A549 (cell line): ENCODE data around the gene FAM174C. TPM values are rescaled to one million over a fixed set of nuclear protein-coding genes. Genes with fewer than 3 reads are reported as not detected.
A peak's percentile ranks its signal among the peaks of the same experiment; 100 is the strongest.

ENCODE experiments used
- ATAC-seq, 2 experiments: fragments of 200-7000 bp in 1 of 2; fragments of >200 bp in 1 of 2; cut with Nextera tagmentation in 1 of 2; cut with Tn5 transposase in 1 of 2; 3 replicates each; pipeline versions ENCODE4 v1.8.0 to v1.9.1; 2018 to 2020; ENCODE audit warnings: mild to moderate bottlenecking in 1 of 2, moderate library complexity in 1 of 2
- CTCF ChIA-PET: fragments of 300-600 bp; sonication (Branson Sonifier 250); formaldehyde crosslinking; extraction: SDS; loops from one replicate; lab custom pipeline; 2021; ENCODE audit warnings: antibody characterized with exemption, inconsistent platforms; lab: Yijun Ruan, JAX
- POLR2A ChIA-PET: fragments of 350-600 bp; formaldehyde crosslinking; extraction: SDS; loops from one replicate; lab custom pipeline; 2021; ENCODE audit warnings: antibody characterized with exemption, inconsistent platforms; lab: Yijun Ruan, JAX
- DNase-seq, 2 experiments: peaks; one replicate each; pipeline versions ENCODE4 v3.0.0 to v3.0.0-alpha.2; 2011 to 2016; ENCODE audit warnings: low read depth in 1 of 2, low spot score in 1 of 2
- FAIRE-seq: peaks from 2 replicates; lab custom pipeline; 2011; peaks lifted over from hg19 to GRCh38; lab: Jason Lieb, UNC
- H3K27ac ChIP-seq, 2 experiments: fragments of >200 bp; sonication (Bioruptor Twin); formaldehyde crosslinking; 3 replicates each; pipeline ENCODE4 v1.5.1; 2016 to 2017
- H3K4me1 ChIP-seq: fragments of >200 bp; sonication (Bioruptor Twin); formaldehyde crosslinking; 3 replicates; pipeline ENCODE4 v1.6.1; 2016
- H3K4me2 ChIP-seq: fragments of >200 bp; sonication (Bioruptor Twin); formaldehyde crosslinking; 3 replicates; pipeline ENCODE4 v1.6.1; 2016
- H3K4me3 ChIP-seq: fragments of >200 bp; sonication (Bioruptor Twin); formaldehyde crosslinking; 3 replicates; pipeline ENCODE4 v1.5.1; 2016
- H3K9me3 ChIP-seq: fragments of >200 bp; sonication (Bioruptor Twin); formaldehyde crosslinking; 3 replicates; pipeline ENCODE4 v1.6.1; 2016
- BHLHE40 ChIP-seq: IDR thresholded peaks from 2 replicates; pipeline ENCODE4 v1.6.1; 2012; ENCODE audit warnings: low read depth, low read length, inconsistent platforms
- CTCF ChIP-seq: fragments of >200 bp; sonication (Bioruptor Twin); formaldehyde crosslinking; IDR thresholded peaks from 3 replicates; pipeline ENCODE4 v1.5.1; 2016
- EHF ChIP-seq: fragments of 250-450 bp; sonication (Bioruptor Pico); IDR thresholded peaks from 2 replicates; pipeline ENCODE4 v1.5.0; 2020; ENCODE audit warnings: mild to moderate bottlenecking
- ELK1 ChIP-seq: fragments of 150-350 bp; IDR thresholded peaks from 2 replicates; pipeline ENCODE4 v1.6.1; 2014; ENCODE audit warnings: low read depth, mild to moderate bottlenecking, low read length
- ESRRA ChIP-seq: fragments of 150-350 bp; IDR thresholded peaks from 2 replicates; pipeline ENCODE4 v1.6.1; 2014; ENCODE audit warnings: mild to moderate bottlenecking, low read length, borderline replicate concordance
- HEYL ChIP-seq: fragments of 250-450 bp; sonication (Bioruptor Pico); IDR thresholded peaks from 2 replicates; pipeline ENCODE4 v1.8.0; 2021; ENCODE audit warnings: mild to moderate bottlenecking, moderate library complexity
- HOXB5 ChIP-seq: fragments of 250-450 bp; sonication (Bioruptor Pico); IDR thresholded peaks from 2 replicates; pipeline ENCODE4 v1.5.0; 2020; ENCODE audit warnings: mild to moderate bottlenecking, moderate library complexity
- JUNB ChIP-seq: fragments of >200 bp; sonication (Bioruptor Twin); formaldehyde crosslinking; IDR thresholded peaks from 2 replicates; pipeline ENCODE4 v1.6.1; 2016
- KDM1A ChIP-seq: fragments of 200-600 bp; sonication (generic); IDR thresholded peaks from 2 replicates; pipeline ENCODE4 v1.6.1; 2016; ENCODE audit warnings: low read depth, mild to moderate bottlenecking
- KDM5A ChIP-seq: fragments of 200-600 bp; sonication (generic); IDR thresholded peaks from 2 replicates; pipeline ENCODE4 v1.6.1; 2016; ENCODE audit warnings: antibody characterized with exemption, mild to moderate bottlenecking
- MAZ ChIP-seq: fragments of 150-350 bp; IDR thresholded peaks from 2 replicates; pipeline ENCODE4 v1.6.1; 2014; ENCODE audit warnings: antibody characterized with exemption, low read depth, low read length, borderline replicate concordance
- NPAS2 ChIP-seq: fragments of 250-450 bp; sonication (Bioruptor Pico); IDR thresholded peaks from 2 replicates; pipeline ENCODE4 v1.8.0; 2022; ENCODE audit warnings: mild to moderate bottlenecking, moderate library complexity, borderline replicate concordance
- POLR2AphosphoS2 ChIP-seq: conservative IDR thresholded peaks from 2 replicates; pipeline ENCODE4 v1.6.1; 2012; ENCODE audit warnings: low read length, improper control_type of control experiment, inconsistent platforms
- RAD21 ChIP-seq, 2 experiments: fragments of >200 bp in 1 of 2; sonication (Bioruptor Twin) in 1 of 2; formaldehyde crosslinking in 1 of 2; IDR thresholded peaks in 1 of 2; conservative IDR thresholded peaks in 1 of 2; 2 replicates in 1 of 2; 3 replicates in 1 of 2; pipeline ENCODE4 v1.6.1; 2012 to 2018; ENCODE audit warnings: inconsistent platforms in 1 of 2
- RFX5 ChIP-seq: fragments of 450-650 bp; IDR thresholded peaks from 2 replicates; pipeline ENCODE4 v1.7.1; 2014; ENCODE audit warnings: antibody characterized with exemption, mild to moderate bottlenecking, moderate library complexity
- SMC3 ChIP-seq: fragments of >200 bp; sonication (Bioruptor Twin); formaldehyde crosslinking; IDR thresholded peaks from 3 replicates; pipeline ENCODE4 v1.6.1; 2018; ENCODE audit warnings: inconsistent platforms
- TP53 ChIP-seq: fragments of 250-450 bp; sonication (Bioruptor Pico); IDR thresholded peaks from 2 replicates; pipeline ENCODE4 v1.5.0; 2021; ENCODE audit warnings: mild to moderate bottlenecking, moderate library complexity
- ZFP36 ChIP-seq: fragments of 450-650 bp; IDR thresholded peaks from 2 replicates; pipeline ENCODE4 v1.6.1; 2014; ENCODE audit warnings: borderline replicate concordance; ENCODE audit not compliant: partially characterized antibody
- WGBS: methylation state at CpG from one replicate; pipeline ENCODE4 v1.1.6; 2017; ENCODE audit errors: missing lambda C conversion rate; 5-methylcytosine and 5-hydroxymethylcytosine counted together
- polyA plus RNA-seq, 4 experiments: library from polyadenylated mRNA; depleted of rRNA in 3 of 4; stranded (reverse); fragments of >200 nt; fragmentation: RNase III in 1 of 4; extraction: RNeasy Plus Mini Kit Qiagen cat#74134 plus additional on column Dnase treatment in 1 of 4; gene quantifications; 2 replicates in 3 of 4; 3 replicates in 1 of 4; pipeline ENCODE4 v1.2.3, GENCODE V29; 2011 to 2017
- TF ChIP-seq, protein P1 (sequence below): fragments of 250-450 bp; sonication (Bioruptor Pico); IDR thresholded peaks from 2 replicates; pipeline ENCODE4 v1.5.0; 2021; ENCODE audit warnings: mild to moderate bottlenecking, moderate library complexity, borderline replicate concordance
- TF ChIP-seq, protein P2 (sequence below): fragments of >200 bp; sonication (Bioruptor Twin); formaldehyde crosslinking; IDR thresholded peaks from 2 replicates; pipeline ENCODE4 v1.6.1; 2016
- TF ChIP-seq, protein P3 (sequence below): fragments of 200-600 bp; sonication (generic); IDR thresholded peaks from 2 replicates; pipeline ENCODE4 v1.6.1; 2016; ENCODE audit warnings: antibody characterized with exemption, mild to moderate bottlenecking, moderate library complexity
- TF ChIP-seq, protein P4 (sequence below): IDR thresholded peaks from 2 replicates; pipeline ENCODE4 v1.6.1; 2012
- TF ChIP-seq, protein P5 (sequence below): fragments of 250-450 bp; sonication (Bioruptor Pico); IDR thresholded peaks from 2 replicates; pipeline ENCODE4 v1.5.0; 2020; ENCODE audit warnings: low read depth, mild to moderate bottlenecking, moderate library complexity

The FAM174C gene
- polyA plus RNA-seq, 2 of the 4 experiments (the other 2 are of a cell fraction), result 24.8 to 37.1 TPM

DNA sequence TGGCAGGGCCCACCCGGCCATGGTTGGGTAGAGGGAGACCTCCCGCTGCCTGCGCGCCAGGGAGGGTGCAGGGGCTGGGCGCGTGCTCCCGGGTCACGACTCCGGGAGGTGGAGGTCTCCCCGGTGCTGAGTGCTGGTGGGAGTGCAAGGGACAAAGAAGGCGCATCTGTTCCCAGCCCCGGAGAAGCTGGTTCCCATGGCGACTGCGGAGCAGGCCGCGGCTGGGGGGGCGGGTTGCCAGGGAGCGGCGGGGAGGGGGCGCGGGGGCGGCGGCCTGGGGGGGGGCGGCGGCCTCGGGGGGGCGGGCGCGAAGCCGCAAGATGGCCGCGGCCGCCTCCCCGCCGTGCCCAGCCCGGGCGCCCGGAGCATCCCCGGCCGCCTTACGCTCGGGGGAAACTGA lies 38.8 kb upstream of the FAM174C start:
- POLR2A ChIA-PET, result no interaction called here

GRCh38 chr19:1237027-1237659 lies 38.2 kb upstream of the FAM174C start:
- H3K4me2 ChIP-seq, result peak overlapping the region; percentile 95
- H3K27ac ChIP-seq, result peak overlapping the region; percentile 78 to 97
- TF ChIP-seq, protein P1, sequence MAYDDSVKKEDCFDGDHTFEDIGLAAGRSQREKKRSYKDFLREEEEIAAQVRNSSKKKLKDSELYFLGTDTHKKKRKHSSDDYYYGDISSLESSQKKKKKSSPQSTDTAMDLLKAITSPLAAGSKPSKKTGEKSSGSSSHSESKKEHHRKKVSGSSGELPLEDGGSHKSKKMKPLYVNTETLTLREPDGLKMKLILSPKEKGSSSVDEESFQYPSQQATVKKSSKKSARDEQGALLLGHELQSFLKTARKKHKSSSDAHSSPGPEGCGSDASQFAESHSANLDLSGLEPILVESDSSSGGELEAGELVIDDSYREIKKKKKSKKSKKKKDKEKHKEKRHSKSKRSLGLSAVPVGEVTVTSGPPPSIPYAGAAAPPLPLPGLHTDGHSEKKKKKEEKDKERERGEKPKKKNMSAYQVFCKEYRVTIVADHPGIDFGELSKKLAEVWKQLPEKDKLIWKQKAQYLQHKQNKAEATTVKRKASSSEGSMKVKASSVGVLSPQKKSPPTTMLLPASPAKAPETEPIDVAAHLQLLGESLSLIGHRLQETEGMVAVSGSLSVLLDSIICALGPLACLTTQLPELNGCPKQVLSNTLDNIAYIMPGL (CRISPR knock-in tag), result no peak
- TF ChIP-seq TP53, result no peak
- TF ChIP-seq KDM5A, result no peak
- no peak for TF ChIP-seq MAZ
- TF ChIP-seq EHF, result no peak
- no peak for TF ChIP-seq ELK1
- TF ChIP-seq KDM1A, result no peak
- no peak for TF ChIP-seq RFX5
- TF ChIP-seq, protein P2, sequence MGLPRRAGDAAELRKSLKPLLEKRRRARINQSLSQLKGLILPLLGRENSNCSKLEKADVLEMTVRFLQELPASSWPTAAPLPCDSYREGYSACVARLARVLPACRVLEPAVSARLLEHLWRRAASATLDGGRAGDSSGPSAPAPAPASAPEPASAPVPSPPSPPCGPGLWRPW, result no peak
- TF ChIP-seq, protein P3, sequence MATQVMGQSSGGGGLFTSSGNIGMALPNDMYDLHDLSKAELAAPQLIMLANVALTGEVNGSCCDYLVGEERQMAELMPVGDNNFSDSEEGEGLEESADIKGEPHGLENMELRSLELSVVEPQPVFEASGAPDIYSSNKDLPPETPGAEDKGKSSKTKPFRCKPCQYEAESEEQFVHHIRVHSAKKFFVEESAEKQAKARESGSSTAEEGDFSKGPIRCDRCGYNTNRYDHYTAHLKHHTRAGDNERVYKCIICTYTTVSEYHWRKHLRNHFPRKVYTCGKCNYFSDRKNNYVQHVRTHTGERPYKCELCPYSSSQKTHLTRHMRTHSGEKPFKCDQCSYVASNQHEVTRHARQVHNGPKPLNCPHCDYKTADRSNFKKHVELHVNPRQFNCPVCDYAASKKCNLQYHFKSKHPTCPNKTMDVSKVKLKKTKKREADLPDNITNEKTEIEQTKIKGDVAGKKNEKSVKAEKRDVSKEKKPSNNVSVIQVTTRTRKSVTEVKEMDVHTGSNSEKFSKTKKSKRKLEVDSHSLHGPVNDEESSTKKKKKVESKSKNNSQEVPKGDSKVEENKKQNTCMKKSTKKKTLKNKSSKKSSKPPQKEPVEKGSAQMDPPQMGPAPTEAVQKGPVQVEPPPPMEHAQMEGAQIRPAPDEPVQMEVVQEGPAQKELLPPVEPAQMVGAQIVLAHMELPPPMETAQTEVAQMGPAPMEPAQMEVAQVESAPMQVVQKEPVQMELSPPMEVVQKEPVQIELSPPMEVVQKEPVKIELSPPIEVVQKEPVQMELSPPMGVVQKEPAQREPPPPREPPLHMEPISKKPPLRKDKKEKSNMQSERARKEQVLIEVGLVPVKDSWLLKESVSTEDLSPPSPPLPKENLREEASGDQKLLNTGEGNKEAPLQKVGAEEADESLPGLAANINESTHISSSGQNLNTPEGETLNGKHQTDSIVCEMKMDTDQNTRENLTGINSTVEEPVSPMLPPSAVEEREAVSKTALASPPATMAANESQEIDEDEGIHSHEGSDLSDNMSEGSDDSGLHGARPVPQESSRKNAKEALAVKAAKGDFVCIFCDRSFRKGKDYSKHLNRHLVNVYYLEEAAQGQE, result no peak
- TF ChIP-seq ESRRA, result no peak
- TF ChIP-seq, protein P4, sequence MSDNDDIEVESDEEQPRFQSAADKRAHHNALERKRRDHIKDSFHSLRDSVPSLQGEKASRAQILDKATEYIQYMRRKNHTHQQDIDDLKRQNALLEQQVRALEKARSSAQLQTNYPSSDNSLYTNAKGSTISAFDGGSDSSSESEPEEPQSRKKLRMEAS, result no peak
- TF ChIP-seq CTCF, result no peak
- no peak for TF ChIP-seq RAD21 (conservative IDR thresholded peaks at IDR 0.05 in 1 of 2, IDR thresholded peaks at IDR 0.05 in 1 of 2)
- no peak for TF ChIP-seq POLR2AphosphoS2
- peaks cover 30% of the 10 kb centered on the region for H3K4me1 ChIP-seq
- ATAC-seq (no peak), FAIRE-seq (no peak), DNase-seq (no peak)
- WGBS, result no CpG with 5 or more reads among the region's 60 CpGs
- H3K4me3 ChIP-seq, result peak overlapping the region; percentile 63
- ChIA-PET CTCF (interaction anchor here (1.3 kb wide), 1 partner anchor 15 kb away, joined by 7 read pairs; no protein-coding TSS in a partner anchor), POLR2A (no interaction called here)
- H3K9me3 ChIP-seq, result no peaks in the 10 kb centered on the region

More for the DNA sequence above, 38.8 kb upstream of the FAM174C start:
- TF ChIP-seq, protein P5, sequence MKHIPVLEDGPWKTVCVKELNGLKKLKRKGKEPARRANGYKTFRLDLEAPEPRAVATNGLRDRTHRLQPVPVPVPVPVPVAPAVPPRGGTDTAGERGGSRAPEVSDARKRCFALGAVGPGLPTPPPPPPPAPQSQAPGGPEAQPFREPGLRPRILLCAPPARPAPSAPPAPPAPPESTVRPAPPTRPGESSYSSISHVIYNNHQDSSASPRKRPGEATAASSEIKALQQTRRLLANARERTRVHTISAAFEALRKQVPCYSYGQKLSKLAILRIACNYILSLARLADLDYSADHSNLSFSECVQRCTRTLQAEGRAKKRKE (CRISPR knock-in tag), result no peak
- TF ChIP-seq TP53, result no peak
- no peak for TF ChIP-seq HEYL (CRISPR knock-in tag)
- TF ChIP-seq ZFP36, result no peak
- no peak for TF ChIP-seq JUNB
- TF ChIP-seq, protein P1 (CRISPR knock-in tag), result no peak
- TF ChIP-seq, protein P4, result no peak
- no peak for TF ChIP-seq HOXB5
- TF ChIP-seq NPAS2 (CRISPR knock-in tag), result no peak
- TF ChIP-seq ESRRA, result no peak
- no peak for TF ChIP-seq BHLHE40
- no peak for TF ChIP-seq SMC3
- peak overlapping the region; percentile 63 for H3K4me3 ChIP-seq
- peaks cover 36% of the 10 kb centered on the region for H3K4me1 ChIP-seq
- ATAC-seq (no peak), FAIRE-seq (no peak), DNase-seq (no peak)
- H3K27ac ChIP-seq, result peak overlapping the region; percentile 78 to 97
- no peaks in the 10 kb centered on the region for H3K9me3 ChIP-seq
- WGBS, result 16% methylated on average over 5 of the region's 42 CpGs
- H3K4me2 ChIP-seq, result peak overlapping the region; percentile 95
- CTCF ChIA-PET, result interaction anchor here (1.0 to 1.3 kb wide), 3 partner anchors 14 to 30 kb away, joined by 3 to 7 read pairs (median 3); no protein-coding TSS in a partner anchor
